GM18870 (cell line): ENCODE results near the gene TSHZ2.

ENCODE experiments used
- ATAC-seq: cut with Tn5 transposase; IDR thresholded peaks from one replicate; pipeline ENCODE4 v1.9.1; 2021; ENCODE audit warnings: moderate library complexity; ENCODE audit not compliant: unreplicated experiment

TSHZ2 gene

GRCh38 chr20:53059848-53060247 is 87.7 kb downstream of the TSHZ2 start:
- no peak for ATAC-seq

GRCh38 chr20:53061192-53062108 is 89.3 kb downstream of the TSHZ2 start:
- ATAC-seq = no peak

GRCh38 chr20:53064935-53065334 is 92.8 kb downstream of the TSHZ2 start:
- no peak for ATAC-seq

GRCh38 chr20:53068241-53068640 is 96.1 kb downstream of the TSHZ2 start:
- no peak for ATAC-seq

GRCh38 chr20:53069132-53069531 is 97.0 kb downstream of the TSHZ2 start:
- ATAC-seq = no peak

- no peak for ATAC-seq
Observed at GRCh38 chr20:53070224-53070623, 98.1 kb downstream of the TSHZ2 start.

GRCh38 chr20:53070706-53071392 is 98.7 kb downstream of the TSHZ2 start:
- ATAC-seq = no peak

GRCh38 chr20:53071833-53072232 is 99.7 kb downstream of the TSHZ2 start:
- no peak for ATAC-seq

- ATAC-seq = no peak
Observed at GRCh38 chr20:53072923-53073579, 100.9 kb downstream of the TSHZ2 start.

GRCh38 chr20:53073636-53074415 is 101.7 kb downstream of the TSHZ2 start:
- ATAC-seq = no peak

- no peak for ATAC-seq
Observed at GRCh38 chr20:53074811-53075314, 102.7 kb downstream of the TSHZ2 start.

- ATAC-seq = no peak
Observed at GRCh38 chr20:53076668-53077067, 104.5 kb downstream of the TSHZ2 start.

GRCh38 chr20:53077373-53078205 is 105.4 kb downstream of the TSHZ2 start:
- ATAC-seq = no peak

GRCh38 chr20:53078761-53079160 is 106.6 kb downstream of the TSHZ2 start:
- no peak for ATAC-seq

- no peak for ATAC-seq
Observed at GRCh38 chr20:53079261-53079691, 107.1 kb downstream of the TSHZ2 start.

GRCh38 chr20:53079828-53080686 is 107.9 kb downstream of the TSHZ2 start:
- ATAC-seq = no peak

- no peak for ATAC-seq
Observed at GRCh38 chr20:53080687-53080962, 108.5 kb downstream of the TSHZ2 start.

GRCh38 chr20:53080969-53081871 is 109.1 kb downstream of the TSHZ2 start:
- no peak for ATAC-seq
